ENCODE results near the gene PAPOLG.

- TF ChIP-seq CTCF (IDR thresholded peaks at IDR 0.05; ENCODE audit: insufficient read depth, low read length, poor library complexity, severe bottlenecking) (no peak), EZH2phosphoT487 (conservative IDR thresholded peaks at IDR 0.05; ENCODE audit: low read length) (no peak)
Measured at GRCh38 chr2:60741576-60741975, 14.5 kb upstream of the PAPOLG start.

Data from SU-DHL-6 (cell line).